SKM-1 treated with dmso at 0.1 percent for 144 hours (cell line): ENCODE data around the gene TNFRSF6B.
"Not testable (repeated sequence)": the region's sequence is repeated elsewhere in the genome, so short reads cannot be mapped to it uniquely, and the experiment has no call there.

Experiments used
- DNase-seq: peaks from one replicate; lab custom pipeline; 2025; ENCODE audit not compliant: unreplicated experiment; lab: John Stamatoyannopoulos, UW

The TNFRSF6B gene

GRCh38 chr20:63661959-63662812, 34.3 kb upstream of the TNFRSF6B start:
- DNase-seq: no peak

- DNase-seq: no peak
Observed at GRCh38 chr20:63662813-63663189, 33.7 kb upstream of the TNFRSF6B start.

GRCh38 chr20:63663332-63664066, 33.0 kb upstream of the TNFRSF6B start:
- no peak for DNase-seq

GRCh38 chr20:63664143-63664851, 32.2 kb upstream of the TNFRSF6B start:
- no peak for DNase-seq

GRCh38 chr20:63664861-63665594, 31.4 kb upstream of the TNFRSF6B start:
- no peak for DNase-seq

GRCh38 chr20:63665708-63666107, 30.7 kb upstream of the TNFRSF6B start:
- no peak for DNase-seq

GRCh38 chr20:63667858-63668257, 28.6 kb upstream of the TNFRSF6B start:
- no peak for DNase-seq

GRCh38 chr20:63668351-63668750, 28.1 kb upstream of the TNFRSF6B start:
- no peak for DNase-seq

- not testable (repeated sequence) for DNase-seq
Observed at GRCh38 chr20:63671695-63672094, 24.8 kb upstream of the TNFRSF6B start.

- DNase-seq: no peak
Observed at GRCh38 chr20:63672666-63673065, 23.8 kb upstream of the TNFRSF6B start.

GRCh38 chr20:63673951-63674350, 22.5 kb upstream of the TNFRSF6B start:
- DNase-seq: no peak

GRCh38 chr20:63675681-63676368, 20.6 kb upstream of the TNFRSF6B start:
- no peak for DNase-seq

GRCh38 chr20:63678071-63678470, 18.4 kb upstream of the TNFRSF6B start:
- DNase-seq: no peak

GRCh38 chr20:63678667-63679465, 17.6 kb upstream of the TNFRSF6B start:
- no peak for DNase-seq

- no peak for DNase-seq
Observed at GRCh38 chr20:63679799-63680305, 16.6 kb upstream of the TNFRSF6B start.

GRCh38 chr20:63680427-63680826, 16.0 kb upstream of the TNFRSF6B start:
- no peak for DNase-seq

- no peak for DNase-seq
Observed at GRCh38 chr20:63680857-63681608, 15.4 kb upstream of the TNFRSF6B start.

- DNase-seq: no peak
Observed at GRCh38 chr20:63681609-63682142, 14.8 kb upstream of the TNFRSF6B start.
